Skeletal muscle satellite cell (primary cell): ENCODE results near the gene CCDC97.
A peak's percentile ranks its signal among the peaks of the same experiment; 100 is the strongest.

Experiments
- H3K27me3 ChIP-seq: 2 replicates; pipeline ENCODE4 v1.7.0; 2013; ENCODE audit warnings: low read length; ENCODE audit not compliant: control insufficient read depth, insufficient read depth
- H3K36me3 ChIP-seq: 2 replicates; pipeline ENCODE4 v1.7.0; 2013; ENCODE audit warnings: mild to moderate bottlenecking, control low read depth, low read length; ENCODE audit not compliant: insufficient read depth
- H3K4me1 ChIP-seq: 2 replicates; pipeline ENCODE4 v1.7.0; 2013; ENCODE audit warnings: low read length; ENCODE audit not compliant: control insufficient read depth, insufficient read depth
- H3K4me2 ChIP-seq: 2 replicates; pipeline ENCODE4 v1.7.0; 2013; ENCODE audit warnings: mild to moderate bottlenecking, low read length
- H3K4me3 ChIP-seq: 2 replicates; pipeline ENCODE4 v1.7.0; 2013; ENCODE audit warnings: low read length
- H3K9ac ChIP-seq: 2 replicates; pipeline ENCODE4 v1.7.0; 2013; ENCODE audit warnings: mild to moderate bottlenecking, low read depth, low read length, moderate library complexity
- H3K9me3 ChIP-seq: replicated peaks from 2 replicates; pipeline ENCODE4 v1.7.0; 2013; ENCODE audit warnings: mild to moderate bottlenecking, control low read depth, low read length

CCDC97 gene

DNA sequence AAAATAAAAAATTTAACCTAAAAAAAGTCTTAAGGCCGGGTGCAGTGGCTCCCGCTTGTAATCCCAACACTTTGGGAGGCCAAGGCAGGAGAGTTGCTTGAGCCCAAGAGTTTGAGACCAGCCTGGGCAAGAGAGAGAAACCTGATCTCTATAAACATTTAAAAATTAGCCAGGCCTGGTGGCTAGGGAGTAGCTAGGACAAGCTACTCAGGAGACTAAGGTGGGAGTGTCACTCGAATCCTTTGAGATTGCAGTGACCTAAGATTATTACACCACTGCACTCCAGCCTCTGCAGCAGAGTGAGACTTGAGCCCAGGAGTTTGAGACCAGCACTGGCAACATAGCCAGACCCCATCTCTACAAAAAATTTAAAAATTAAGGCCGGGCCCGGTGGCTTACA lies 1.1 kb downstream of the CCDC97 start:
- Histone ChIP-seq H3K4me1 (peaks cover 24% of the 10 kb centered on the region), H3K36me3 (peaks cover 45% of the 10 kb centered on the region), H3K9ac (peak overlapping the region; percentile 95), H3K4me2 (peak overlapping the region; percentile 91), H3K4me3 (peak overlapping the region; percentile 79), H3K9me3 (no peaks in the 10 kb centered on the region), H3K27me3 (no peaks in the 10 kb centered on the region)

DNA sequence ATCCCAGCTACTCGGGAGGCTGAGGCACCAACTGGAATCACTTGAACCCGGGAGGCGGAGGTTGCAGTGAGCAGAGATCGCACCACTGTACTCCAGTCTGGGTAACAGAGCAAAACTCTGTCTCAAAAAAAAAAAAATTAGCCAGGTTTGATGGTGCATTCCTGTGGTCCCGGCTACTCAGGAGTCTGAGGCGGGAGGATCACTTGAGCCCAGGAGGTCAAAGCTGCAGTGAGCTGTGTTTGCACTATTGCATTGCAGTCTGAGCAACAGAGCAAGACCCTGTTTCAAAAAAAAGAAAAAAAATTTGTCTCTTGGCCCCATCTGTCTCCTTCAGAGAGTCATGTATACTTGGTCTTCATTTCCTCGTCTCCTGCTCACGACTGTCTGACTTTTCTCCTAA lies 1.6 kb downstream of the CCDC97 start:
- Histone ChIP-seq H3K36me3 (peaks cover 45% of the 10 kb centered on the region), H3K4me2 (peak overlapping the region; percentile 91), H3K4me3 (peak overlapping the region; percentile 79), H3K9me3 (no peaks in the 10 kb centered on the region), H3K27me3 (no peaks in the 10 kb centered on the region), H3K9ac (no peak overlapping the region), H3K4me1 (peaks cover 24% of the 10 kb centered on the region)

DNA sequence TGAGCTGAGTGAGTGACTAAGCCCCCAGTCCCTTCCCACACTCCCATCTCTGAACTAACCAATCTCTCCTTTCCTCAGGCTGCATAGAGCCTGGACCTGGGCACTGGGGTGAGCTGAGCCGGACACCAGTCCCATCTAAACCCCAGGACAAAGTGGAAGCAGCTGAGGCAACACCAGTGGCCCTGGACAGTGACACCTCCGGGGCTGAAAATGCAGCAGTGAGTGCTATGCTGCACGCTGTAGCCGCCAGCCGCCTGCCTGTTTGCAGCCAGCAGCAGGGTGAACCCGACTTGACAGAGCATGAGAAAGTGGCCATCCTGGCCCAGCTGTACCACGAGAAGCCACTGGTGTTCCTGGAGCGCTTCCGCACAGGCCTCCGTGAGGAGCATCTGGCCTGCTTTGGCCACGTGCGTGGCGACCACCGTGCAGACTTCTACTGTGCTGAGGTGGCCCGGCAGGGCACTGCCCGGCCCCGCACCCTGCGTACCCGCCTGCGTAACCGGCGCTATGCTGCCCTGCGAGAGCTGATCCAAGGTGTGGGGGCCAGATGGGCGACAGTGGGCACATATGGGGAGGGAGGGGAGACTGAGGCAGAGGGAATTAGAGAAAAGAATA lies 6.4 kb downstream of the CCDC97 start:
- no peak overlapping the region for H3K9ac ChIP-seq
- H3K36me3 ChIP-seq, result peaks cover 67% of the 10 kb centered on the region
- H3K4me2 ChIP-seq, result no peak overlapping the region
- no peaks in the 10 kb centered on the region for H3K27me3 ChIP-seq
- peaks cover 21% of the 10 kb centered on the region for H3K4me1 ChIP-seq
- no peaks in the 10 kb centered on the region for H3K9me3 ChIP-seq
- H3K4me3 ChIP-seq, result no peak overlapping the region

DNA sequence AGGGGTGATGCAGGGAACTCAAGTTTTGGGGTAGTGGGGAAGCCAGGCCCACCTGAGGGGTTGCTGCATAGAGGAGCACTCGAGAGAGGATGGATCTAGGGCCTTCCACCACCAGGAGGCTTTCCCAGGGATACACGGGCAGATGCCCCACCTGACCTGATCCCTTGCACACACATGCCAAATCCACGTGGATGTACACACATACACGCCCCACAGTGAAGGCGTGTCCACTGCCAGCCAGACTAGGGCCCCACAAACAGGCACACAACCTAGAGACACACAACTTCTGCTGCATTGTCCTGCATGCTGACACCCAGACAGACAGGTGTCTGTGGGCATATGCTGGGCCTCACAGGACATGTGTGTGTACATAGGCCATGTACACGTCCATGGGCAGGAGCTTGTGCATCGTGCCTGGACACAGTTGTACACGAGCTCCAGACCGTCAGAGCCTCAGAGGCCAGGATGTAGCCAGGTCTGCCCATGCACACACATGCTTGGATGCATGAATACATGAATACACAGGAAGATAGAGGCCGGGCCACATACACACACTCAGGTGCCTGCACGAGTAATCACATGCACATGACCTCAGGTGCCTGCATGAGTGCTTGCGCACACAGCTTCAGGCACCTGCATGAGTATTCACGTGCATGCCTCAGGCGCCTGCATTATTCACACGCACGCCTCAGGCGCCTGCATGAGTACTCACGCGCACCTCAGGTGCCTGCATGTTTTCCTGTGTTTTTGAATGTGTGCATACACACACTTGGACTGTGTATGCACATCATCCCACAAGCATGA lies 8.9 kb downstream of the CCDC97 start:
- Histone ChIP-seq H3K4me1 (peaks cover 40% of the 10 kb centered on the region), H3K9me3 (no peaks in the 10 kb centered on the region), H3K4me3 (no peak overlapping the region), H3K4me2 (no peak overlapping the region), H3K36me3 (peaks cover 59% of the 10 kb centered on the region), H3K9ac (no peak overlapping the region), H3K27me3 (no peaks in the 10 kb centered on the region)

DNA sequence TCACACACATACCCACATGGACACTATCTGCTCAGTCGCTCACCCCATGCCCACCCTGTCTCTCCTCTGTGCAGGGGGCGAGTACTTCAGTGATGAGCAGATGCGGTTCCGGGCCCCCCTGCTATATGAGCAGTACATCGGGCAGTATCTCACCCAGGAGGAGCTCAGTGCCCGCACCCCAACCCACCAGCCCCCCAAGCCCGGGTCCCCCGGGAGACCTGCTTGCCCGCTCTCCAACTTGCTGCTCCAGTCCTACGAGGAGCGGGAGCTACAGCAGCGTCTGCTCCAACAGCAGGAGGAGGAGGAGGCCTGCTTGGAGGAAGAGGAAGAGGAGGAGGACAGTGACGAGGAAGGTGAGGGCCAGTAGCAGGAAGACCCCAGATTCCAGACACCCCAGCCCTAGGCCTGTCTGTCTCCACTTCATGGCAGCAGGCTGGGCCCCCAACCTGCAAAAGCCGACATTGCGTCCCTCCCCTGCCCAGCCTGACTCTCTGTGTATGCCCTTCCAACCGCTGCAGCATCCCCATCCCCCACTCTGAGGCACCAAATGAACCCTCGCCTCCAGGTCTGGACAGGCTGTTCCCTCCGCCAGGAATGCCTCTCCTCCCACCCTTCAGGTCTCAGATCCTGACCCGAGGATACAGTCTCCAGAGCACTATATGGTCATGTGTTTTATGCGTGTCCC lies 9.7 kb downstream of the CCDC97 start:
- Histone ChIP-seq H3K9me3 (no peaks in the 10 kb centered on the region), H3K27me3 (no peaks in the 10 kb centered on the region), H3K4me2 (no peak overlapping the region), H3K9ac (no peak overlapping the region), H3K36me3 (peaks cover 63% of the 10 kb centered on the region), H3K4me3 (no peak overlapping the region), H3K4me1 (peaks cover 47% of the 10 kb centered on the region)

DNA sequence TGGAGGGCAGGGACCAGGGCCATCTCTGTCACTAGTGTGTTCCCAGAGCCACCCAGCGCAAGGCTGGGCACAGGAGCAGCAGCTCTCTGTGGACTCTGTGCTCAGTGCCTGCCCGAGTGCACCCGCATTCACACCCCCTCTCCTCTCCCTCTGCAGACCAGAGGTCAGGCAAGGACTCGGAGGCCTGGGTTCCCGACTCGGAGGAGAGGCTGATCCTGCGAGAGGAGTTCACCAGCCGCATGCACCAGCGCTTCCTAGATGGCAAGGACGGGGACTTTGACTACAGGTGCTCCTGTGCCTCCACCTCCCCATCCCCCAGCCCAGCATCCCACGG lies 10.2 kb downstream of the CCDC97 start:
- Histone ChIP-seq H3K4me2 (no peak overlapping the region), H3K4me3 (no peak overlapping the region), H3K9ac (no peak overlapping the region), H3K9me3 (no peaks in the 10 kb centered on the region), H3K27me3 (no peaks in the 10 kb centered on the region), H3K4me1 (peaks cover 53% of the 10 kb centered on the region), H3K36me3 (peaks cover 63% of the 10 kb centered on the region)

DNA sequence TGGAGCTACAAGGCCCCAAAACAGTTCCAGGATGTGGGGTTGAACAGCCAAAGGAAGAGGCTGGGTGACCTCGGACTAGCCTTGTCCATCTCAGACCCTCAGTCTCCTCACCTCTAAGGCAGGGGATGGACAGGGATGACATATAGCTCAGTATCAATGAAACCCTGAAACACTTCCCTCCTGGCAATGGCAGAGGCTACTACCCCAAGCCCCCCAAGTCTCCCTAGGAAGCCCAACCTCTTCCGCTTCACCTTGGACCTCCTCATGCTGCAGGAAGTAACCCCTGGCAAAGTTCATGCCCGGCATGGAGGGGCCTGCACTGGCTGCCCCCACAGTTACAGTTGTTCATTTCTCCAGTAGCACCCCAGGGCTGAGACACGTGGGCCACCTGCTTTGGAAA lies 10.6 kb downstream of the CCDC97 start:
- Histone ChIP-seq H3K36me3 (peaks cover 63% of the 10 kb centered on the region), H3K4me3 (no peak overlapping the region), H3K4me2 (no peak overlapping the region), H3K9ac (no peak overlapping the region), H3K9me3 (no peaks in the 10 kb centered on the region), H3K4me1 (peaks cover 57% of the 10 kb centered on the region), H3K27me3 (no peaks in the 10 kb centered on the region)

DNA sequence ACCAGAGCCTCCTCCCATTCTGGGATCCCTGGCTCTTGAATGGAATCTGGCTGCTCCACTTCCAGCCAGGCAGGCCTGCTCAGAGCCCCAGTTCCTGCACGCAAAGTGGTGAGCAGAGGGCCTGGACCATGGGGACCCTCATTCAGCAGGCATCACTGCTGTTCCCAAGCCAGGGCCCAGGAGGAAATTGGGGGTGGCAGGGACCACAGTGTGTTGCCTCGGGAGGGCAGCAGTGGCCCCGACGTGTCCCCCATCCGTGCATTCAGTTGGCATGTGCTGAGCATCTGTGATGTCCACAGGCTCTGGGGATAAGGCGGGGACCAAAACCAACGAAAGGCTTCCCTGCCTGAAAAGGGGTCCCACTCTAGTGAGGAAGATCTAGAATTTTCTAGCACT lies 11.2 kb downstream of the CCDC97 start:
- no peak overlapping the region for H3K9ac ChIP-seq
- peaks cover 58% of the 10 kb centered on the region for H3K36me3 ChIP-seq
- no peaks in the 10 kb centered on the region for H3K9me3 ChIP-seq
- H3K4me3 ChIP-seq, result no peak overlapping the region
- H3K4me2 ChIP-seq, result no peak overlapping the region
- peaks cover 63% of the 10 kb centered on the region for H3K4me1 ChIP-seq
- no peaks in the 10 kb centered on the region for H3K27me3 ChIP-seq

DNA sequence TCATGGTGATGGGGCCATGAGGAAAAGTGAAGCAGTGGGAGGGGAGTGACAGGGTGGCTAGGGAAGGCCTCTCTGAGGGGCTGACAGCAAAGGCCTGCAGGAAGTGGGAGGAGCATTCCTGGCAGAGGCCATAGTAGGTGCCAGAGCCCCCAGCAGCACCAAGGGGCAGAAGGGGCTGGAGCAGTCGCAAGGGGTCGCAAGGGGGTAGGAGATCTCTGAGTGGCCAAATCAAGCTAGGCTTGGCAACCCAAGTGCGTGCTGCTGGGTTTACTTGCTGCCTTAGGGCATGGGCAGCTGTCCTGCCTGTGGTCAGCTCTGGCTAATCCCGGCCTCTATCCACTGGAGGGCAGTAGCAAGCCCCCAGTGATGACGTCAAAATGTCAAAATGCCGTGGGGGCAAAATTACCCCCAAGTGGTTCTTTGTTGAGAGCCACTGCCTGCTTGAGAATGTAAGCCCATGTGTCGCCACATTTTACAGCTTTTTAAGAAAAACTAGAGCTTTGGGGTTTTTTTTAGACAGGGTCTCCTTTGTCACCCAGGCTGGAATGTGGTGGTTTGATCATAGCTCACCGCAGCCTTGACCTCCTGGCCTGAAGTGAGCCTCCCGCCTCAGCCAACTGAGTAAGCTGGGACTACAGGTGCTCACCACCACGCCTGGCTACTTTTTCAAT lies 11.8 kb downstream of the CCDC97 start:
- no peaks in the 10 kb centered on the region for H3K9me3 ChIP-seq

DNA sequence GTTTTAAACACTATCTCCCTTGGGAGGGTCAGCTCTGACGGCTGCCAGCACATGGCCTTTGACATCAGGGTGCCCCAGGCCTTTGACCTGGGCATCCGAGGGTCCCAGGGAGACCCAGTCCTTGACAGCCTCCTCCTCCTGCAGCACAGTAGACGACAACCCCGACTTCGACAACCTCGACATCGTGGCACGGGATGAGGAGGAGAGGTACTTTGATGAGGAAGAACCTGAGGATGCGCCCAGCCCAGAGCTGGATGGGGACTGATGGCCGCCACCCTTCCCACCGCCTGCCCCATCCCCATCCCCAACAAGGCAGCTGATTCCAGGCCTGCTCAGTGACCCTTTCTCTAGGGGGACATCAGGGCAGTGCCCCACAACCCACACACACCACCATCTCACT lies 12.5 kb downstream of the CCDC97 start:
- Histone ChIP-seq H3K9me3 (no peaks in the 10 kb centered on the region), H3K4me3 (no peak overlapping the region), H3K9ac (peak overlapping the region; percentile 86), H3K27me3 (no peaks in the 10 kb centered on the region), H3K4me2 (peak overlapping the region; percentile 76), H3K4me1 (peaks cover 76% of the 10 kb centered on the region), H3K36me3 (peaks cover 45% of the 10 kb centered on the region)

More for the DNA sequence above, 11.8 kb downstream of the CCDC97 start:
- peak overlapping the region; percentile 86 for H3K9ac ChIP-seq
- peaks cover 68% of the 10 kb centered on the region for H3K4me1 ChIP-seq
- no peaks in the 10 kb centered on the region for H3K27me3 ChIP-seq
- H3K4me3 ChIP-seq, result no peak overlapping the region
- peak overlapping the region; percentile 8 for H3K4me2 ChIP-seq
- peaks cover 52% of the 10 kb centered on the region for H3K36me3 ChIP-seq

DNA sequence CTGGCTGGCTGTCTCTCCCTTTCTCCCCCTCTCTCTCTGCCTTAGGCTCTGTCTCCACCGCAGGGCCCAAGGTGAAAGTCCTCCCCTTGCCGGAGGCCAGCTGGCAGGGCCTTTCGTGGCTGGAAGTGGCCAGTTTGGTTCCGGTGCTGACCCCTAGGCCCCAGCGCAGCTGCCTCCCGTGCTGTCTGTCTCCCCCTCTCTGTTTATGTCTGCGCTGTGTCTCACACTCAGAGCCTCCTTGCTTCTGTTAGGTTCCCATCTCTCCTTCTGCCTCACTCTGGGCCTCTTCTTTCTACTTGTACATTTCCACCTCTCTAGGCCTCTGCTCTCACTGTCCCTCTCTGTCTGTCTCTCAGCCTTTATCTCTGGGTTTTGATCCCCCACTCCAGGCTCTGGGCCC lies 13.1 kb downstream of the CCDC97 start:
- Histone ChIP-seq H3K4me1 (peaks cover 81% of the 10 kb centered on the region), H3K4me2 (peak overlapping the region; percentile 76), H3K27me3 (no peaks in the 10 kb centered on the region), H3K4me3 (peak overlapping the region; percentile 20), H3K9ac (peak overlapping the region; percentile 86), H3K36me3 (peaks cover 48% of the 10 kb centered on the region), H3K9me3 (no peaks in the 10 kb centered on the region)
